HG03025 (cell line): ENCODE results near the gene EXD3.

ENCODE experiments used
- ATAC-seq: cut with Tn5 transposase; IDR thresholded peaks from one replicate; pipeline ENCODE4 v1.9.1; 2021; ENCODE audit warnings: mild to moderate bottlenecking, moderate library complexity; ENCODE audit not compliant: unreplicated experiment, low FRiP score

The EXD3 gene

GRCh38 chr9:137434498-137435380 lies 11.8 kb upstream of the EXD3 start:
- ATAC-seq: no peak

GRCh38 chr9:137433916-137434431 lies 11.0 kb upstream of the EXD3 start:
- no peak for ATAC-seq

GRCh38 chr9:137433349-137433915 lies 10.5 kb upstream of the EXD3 start:
- ATAC-seq: no peak

- ATAC-seq: no peak
Observed at GRCh38 chr9:137432687-137433348, 9.9 kb upstream of the EXD3 start.

GRCh38 chr9:137431416-137431931 lies 8.5 kb upstream of the EXD3 start:
- no peak for ATAC-seq

GRCh38 chr9:137430723-137431415 lies 7.9 kb upstream of the EXD3 start:
- ATAC-seq: no peak

GRCh38 chr9:137429974-137430722 lies 7.2 kb upstream of the EXD3 start:
- ATAC-seq: no peak

- no peak for ATAC-seq
Observed at GRCh38 chr9:137429546-137429890, 6.6 kb upstream of the EXD3 start.

- ATAC-seq: no peak
Observed at GRCh38 chr9:137428841-137429545, 6.0 kb upstream of the EXD3 start.

- no peak for ATAC-seq
Observed at GRCh38 chr9:137428311-137428630, 5.3 kb upstream of the EXD3 start.

GRCh38 chr9:137427454-137428310 lies 4.7 kb upstream of the EXD3 start:
- ATAC-seq: no peak

GRCh38 chr9:137426018-137426681 lies 3.2 kb upstream of the EXD3 start:
- no peak for ATAC-seq

GRCh38 chr9:137423514-137424291 lies 741 bp upstream of the EXD3 start:
- peak; percentile 13 for ATAC-seq

- ATAC-seq: no peak
Observed at GRCh38 chr9:137421838-137422603, 941 bp downstream of the EXD3 start.

GRCh38 chr9:137417161-137418021 lies 5.6 kb downstream of the EXD3 start:
- ATAC-seq: no peak
